Psoas muscle (tissue), 8 donors: ENCODE data around the gene E2F3. TPM values are rescaled to one million over a fixed set of nuclear protein-coding genes. Genes with fewer than 3 reads are reported as not detected.

Experiments used
- ATAC-seq, 4 donors: fragments of 200-7000 bp; cut with Tn5 transposase; one replicate each; pipeline ENCODE4 v1.9.1; 2020; ENCODE audit warnings: moderate library complexity in 3 of 4, mild to moderate bottlenecking in 2 of 4
- DNase-seq, 2 donors: peaks; one replicate each; pipeline ENCODE4 v3.0.0-alpha.2; 2020
- H3K27ac ChIP-seq: fragments of 200-600 bp; one replicate; pipeline ENCODE4 v1.8.0; 2022
- H3K27me3 ChIP-seq, 3 donors: fragments of 200-600 bp in 1 of 3; one replicate each; pipeline versions ENCODE4 v1.6.1 to v1.8.0; 2013 to 2022; ENCODE audit warnings: low read length in 2 of 3, mild to moderate bottlenecking in 2 of 3, moderate library complexity in 1 of 3; ENCODE audit not compliant: insufficient read depth in 3 of 3
- H3K36me3 ChIP-seq, 2 donors: fragments of 200-600 bp in 1 of 2; one replicate each; pipeline versions ENCODE4 v1.6.1 to v1.8.0; 2013 to 2022; ENCODE audit warnings: low read depth in 1 of 2, mild to moderate bottlenecking in 1 of 2, moderate library complexity in 1 of 2; ENCODE audit not compliant: insufficient read depth in 1 of 2
- H3K4me1 ChIP-seq: fragments of 200-600 bp; one replicate; pipeline ENCODE4 v1.8.0; 2022
- H3K4me3 ChIP-seq: fragments of 200-600 bp; one replicate; pipeline ENCODE4 v1.8.0; 2022; ENCODE audit warnings: mild to moderate bottlenecking
- H3K9me3 ChIP-seq: fragments of 200-600 bp; one replicate; pipeline ENCODE4 v1.8.0; 2022
- WGBS, 3 donors: extraction: QIAGEN DNeasy Blood & Tissue Kit; methylation state at CpG; one replicate each; pipeline versions ENCODE4 v1.1.6 to v1.1.7; 2013; 5-methylcytosine and 5-hydroxymethylcytosine counted together
- intact Hi-C, 2 donors: fragments of 100-400 bp; cut with DNase I; formaldehyde crosslinking; loops; one replicate each; pipeline versions ENCODE4 v1.11.0 to v1.14.2; 2022
- polyA plus RNA-seq, 3 donors: library from polyadenylated mRNA; stranded (reverse); fragments of 200-250 nt; gene quantifications; one replicate each; pipeline ENCODE4 v1.2.3, GENCODE V29; 2013
- total RNA-seq, 4 donors: library from RNA; stranded (reverse); fragmentation: NEBNext Ultra II Directional in 2 of 4; extraction: Animal tissue kit (Norgen Biotek cat#: 25700) in 2 of 4; gene quantifications; one replicate each; pipeline versions ENCODE4 v1.2.1 to v1.2.4, GENCODE V29; 2021 to 2023
- TF ChIP-seq, protein P1 (sequence below): fragments of 200-600 bp; IDR thresholded peaks from one replicate; pipeline ENCODE4 v1.8.0; 2022; ENCODE audit warnings: antibody characterized with exemption
- donor health status: healthy with polysubstance abuse.
- donor health status: DM: no; HTN: no; CAD: no; lungs with moderate emphysema.
- donor health status: Bipolar disorder and iron deficiency.
- donor health status: healthy.
- donor health status: DM: yes; HTN: yes; CAD: no.
- donor health status: DM: no; HTN: no; CAD: no.
- donor health status: DM: no; HTN: no; CAD: no.
- donor health status: DM: yes; HTN: yes; CAD: no.

Gene E2F3
- total and polyA plus RNA-seq, 7 donors: 4.8 to 16.8 (median 15.3) TPM

DNA sequence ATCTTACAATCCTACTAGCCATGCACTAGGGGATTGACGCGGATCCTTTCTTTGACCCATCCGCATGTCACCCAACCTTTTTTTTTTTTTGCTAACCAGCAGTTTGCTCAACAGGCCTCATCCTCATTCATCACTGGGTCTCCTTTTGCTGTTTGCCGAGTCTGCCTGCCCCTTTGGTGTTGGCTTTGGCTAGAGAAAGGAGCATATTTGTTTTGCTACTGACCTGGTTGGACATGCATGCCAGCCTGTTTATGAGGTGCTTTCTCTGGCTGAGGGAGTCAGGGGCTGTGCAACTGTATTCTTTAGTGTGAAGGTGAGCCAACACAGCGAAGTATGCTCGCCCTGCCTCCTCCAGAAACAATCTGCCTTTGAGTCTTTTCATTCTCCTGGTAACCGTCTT lies 40.2 kb downstream of the E2F3 start:
- Histone ChIP-seq H3K4me1 (peaks cover 16% of the 10 kb centered on the region), H3K36me3 (peaks cover 0 to 5% of the 10 kb centered on the region in 2 donors), H3K4me3 (no peak overlapping the region), H3K9me3 (no peaks in the 10 kb centered on the region), H3K27ac (no peak overlapping the region), H3K27me3 (no peaks in the 10 kb centered on the region)
- TF ChIP-seq, protein P1, sequence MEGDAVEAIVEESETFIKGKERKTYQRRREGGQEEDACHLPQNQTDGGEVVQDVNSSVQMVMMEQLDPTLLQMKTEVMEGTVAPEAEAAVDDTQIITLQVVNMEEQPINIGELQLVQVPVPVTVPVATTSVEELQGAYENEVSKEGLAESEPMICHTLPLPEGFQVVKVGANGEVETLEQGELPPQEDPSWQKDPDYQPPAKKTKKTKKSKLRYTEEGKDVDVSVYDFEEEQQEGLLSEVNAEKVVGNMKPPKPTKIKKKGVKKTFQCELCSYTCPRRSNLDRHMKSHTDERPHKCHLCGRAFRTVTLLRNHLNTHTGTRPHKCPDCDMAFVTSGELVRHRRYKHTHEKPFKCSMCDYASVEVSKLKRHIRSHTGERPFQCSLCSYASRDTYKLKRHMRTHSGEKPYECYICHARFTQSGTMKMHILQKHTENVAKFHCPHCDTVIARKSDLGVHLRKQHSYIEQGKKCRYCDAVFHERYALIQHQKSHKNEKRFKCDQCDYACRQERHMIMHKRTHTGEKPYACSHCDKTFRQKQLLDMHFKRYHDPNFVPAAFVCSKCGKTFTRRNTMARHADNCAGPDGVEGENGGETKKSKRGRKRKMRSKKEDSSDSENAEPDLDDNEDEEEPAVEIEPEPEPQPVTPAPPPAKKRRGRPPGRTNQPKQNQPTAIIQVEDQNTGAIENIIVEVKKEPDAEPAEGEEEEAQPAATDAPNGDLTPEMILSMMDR: no peak
- 68 to 87% (median 72%) methylated on average over 7 of the region's 7 CpGs for WGBS, 3 donors
- DNase-seq: no peak
- no peak for ATAC-seq
- intact Hi-C loops: no loop called here

- intact Hi-C loops: no loop called here
- H3K27me3 ChIP-seq: no peaks in the 10 kb centered on the region
- peak in 3 of 4 donors; percentile 26 to 62 (median 38) for ATAC-seq
Measured at GRCh38 chr6:20444786-20445271, 43.1 kb downstream of the E2F3 start.

DNA sequence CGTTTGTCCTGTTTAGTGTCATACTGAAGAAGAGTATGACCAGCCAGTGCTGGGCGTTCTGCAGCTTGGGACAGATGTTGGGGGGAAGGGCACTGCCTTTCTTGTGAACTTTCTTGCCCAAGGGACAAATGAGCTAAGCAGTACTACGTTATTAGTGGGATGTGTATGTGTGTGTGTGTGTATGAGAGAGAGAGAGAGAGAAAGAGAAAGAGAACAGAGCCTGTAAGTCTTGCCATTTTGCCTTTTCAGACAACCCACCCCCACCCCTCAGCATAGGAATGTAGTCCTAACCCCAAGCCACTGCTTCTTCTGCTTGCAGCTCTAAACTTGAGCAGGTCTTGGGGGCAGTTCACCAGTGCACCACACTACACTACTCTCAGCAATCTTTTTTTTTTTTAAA lies 45.5 kb downstream of the E2F3 start:
- H3K9me3 ChIP-seq: no peaks in the 10 kb centered on the region
- no peaks in the 10 kb centered on the region for H3K27me3 ChIP-seq
- WGBS, 3 donors: 33 to 61% (median 41%) methylated on average over 3 of the region's 3 CpGs
- H3K27ac ChIP-seq: no peak overlapping the region
- TF ChIP-seq, protein P1: no peak
- H3K4me1 ChIP-seq: peaks cover 12% of the 10 kb centered on the region
- no peak overlapping the region for H3K4me3 ChIP-seq
- ATAC-seq (peak in 3 of 4 donors; percentile 51 to 76 (median 71)), DNase-seq (no peak)
- intact Hi-C loops: no loop called here
- H3K36me3 ChIP-seq: peaks cover 0 to 2% of the 10 kb centered on the region in 2 donors

More at GRCh38 chr6:20444786-20445271, 43.1 kb downstream of the E2F3 start:
- Histone ChIP-seq H3K4me1 (peaks cover 12% of the 10 kb centered on the region), H3K36me3 (peaks cover 0 to 6% of the 10 kb centered on the region in 2 donors), H3K27ac (no peak overlapping the region), H3K4me3 (no peak overlapping the region), H3K9me3 (no peaks in the 10 kb centered on the region)
- TF ChIP-seq, protein P1: no peak
- 58 to 74% (median 65%) methylated on average over 5 of the region's 5 CpGs for WGBS, 3 donors
- no peak for DNase-seq

- Histone ChIP-seq H3K27ac (no peak overlapping the region), H3K36me3 (peaks cover 0 to 2% of the 10 kb centered on the region in 2 donors), H3K4me1 (peaks cover 12% of the 10 kb centered on the region), H3K4me3 (no peak overlapping the region), H3K27me3 (no peaks in the 10 kb centered on the region), H3K9me3 (no peaks in the 10 kb centered on the region)
- DNase-seq (no peak), ATAC-seq (peak in 2 of 4 donors; percentile 18 to 31)
- TF ChIP-seq, protein P1: no peak
- WGBS, 3 donors: 50 to 58% (median 54%) methylated on average over 4 of the region's 4 CpGs
- intact Hi-C loops: no loop called here
Measured at GRCh38 chr6:20447581-20448132, 46.0 kb downstream of the E2F3 start.

DNA sequence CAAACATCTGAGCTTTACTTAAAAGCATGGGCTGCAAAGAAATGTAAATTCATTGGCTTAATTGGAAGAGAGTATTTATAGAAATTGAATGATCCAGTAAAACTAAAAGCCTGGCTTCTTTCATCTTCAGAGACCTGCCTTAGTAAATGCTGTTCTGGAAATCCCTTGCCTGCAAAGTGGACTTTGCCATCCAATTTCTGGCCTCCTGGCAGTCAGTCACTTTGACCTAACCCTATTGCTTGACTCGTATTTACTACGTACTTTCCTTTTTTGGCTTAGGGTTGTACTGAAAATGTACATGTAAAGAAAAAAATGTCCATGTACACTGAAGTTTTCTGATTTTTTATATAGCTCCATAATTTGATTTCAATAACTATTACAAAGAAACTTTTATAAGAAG lies 47.1 kb downstream of the E2F3 start:
- intact Hi-C loops: no loop called here
- H3K27ac ChIP-seq: no peak overlapping the region
- no peak for ATAC-seq

More for the DNA sequence above, 47.1 kb downstream of the E2F3 start:
- H3K36me3 ChIP-seq: peaks cover 0 to 2% of the 10 kb centered on the region in 2 donors
- TF ChIP-seq, protein P1: no peak
- no peak for DNase-seq
- no peaks in the 10 kb centered on the region for H3K9me3 ChIP-seq
- H3K4me3 ChIP-seq: no peak overlapping the region
- H3K27me3 ChIP-seq: no peaks in the 10 kb centered on the region
- 75 to 92% (median 79%) methylated on average over 2 of the region's 2 CpGs for WGBS, 3 donors
- H3K4me1 ChIP-seq: peaks cover 12% of the 10 kb centered on the region
